HCT116 (cell line): ENCODE measurements around the gene PRKCQ. TPM values are rescaled to one million over a fixed set of nuclear protein-coding genes. Genes with fewer than 3 reads are reported as not detected.

Experiments used
- ATAC-seq: fragments of 200-7000 bp; cut with Tn5 transposase; 2 replicates; pipeline ENCODE4 v1.9.1; 2020; ENCODE audit warnings: mild to moderate bottlenecking, moderate library complexity
- BruUV-seq: library from RNA; stranded (reverse); fragments of 400-500 nt; replicated peaks from 2 replicates; lab custom pipeline; 2021; lab: Mats Ljungman, UMichigan
- CTCF ChIA-PET: fragments of 300-600 bp; sonication (Branson Sonifier 250); formaldehyde crosslinking; loops from one replicate; lab custom pipeline; 2021; ENCODE audit warnings: antibody characterized with exemption; lab: Charles Lee
- POLR2A ChIA-PET: fragments of 300-600, 350-600 bp; sonication (Branson Sonifier 250); formaldehyde crosslinking; loops from one replicate; lab custom pipeline; 2021; ENCODE audit warnings: antibody characterized with exemption; lab: Charles Lee
- RAD21 ChIA-PET, 2 experiments: fragments of 300-600 bp; sonication (Branson Sonifier 250); formaldehyde crosslinking; loops; one replicate each; lab custom pipeline; 2023; ENCODE audit warnings: low total read pairs in 2 of 2; ENCODE audit not compliant: uncharacterized antibody in 2 of 2, unreplicated experiment in 2 of 2, low non-redundant PET in 1 of 2; lab: Charles Lee
- DNase-seq: peaks from one replicate; pipeline ENCODE4 v3.0.0-alpha.2; 2010; ENCODE audit warnings: low read depth, low spot score
- H2AFZ ChIP-seq: fragments of 200-600 bp; shearing (Covaris generic), sonication (generic); 2 replicates; pipeline ENCODE4 v1.6.1; 2017; ENCODE audit warnings: low read depth, mixed run types, mixed read lengths, antibody characterized with exemption, low read length; ENCODE audit not compliant: poor library complexity, severe bottlenecking
- H3K27ac ChIP-seq: 2 replicates; pipeline ENCODE4 v1.5.1; 2012; ENCODE audit warnings: low read depth, low read length
- H3K27me3 ChIP-seq: fragments of 200-600 bp; sonication (generic); 2 replicates; pipeline ENCODE4 v1.6.1; 2016; ENCODE audit warnings: mixed run types, low read length, mixed read lengths; ENCODE audit not compliant: insufficient read depth
- H3K36me3 ChIP-seq, 2 experiments: fragments of 200-500 bp in 1 of 2; fragments of 200-600 bp in 1 of 2; sonication (Bioruptor generic) in 1 of 2; sonication (generic) in 1 of 2; 2 replicates each; pipeline versions ENCODE4 v1.5.1 to v1.6.1; 2014 to 2016; ENCODE audit warnings: low read length in 2 of 2, inconsistent platforms in 1 of 2, mixed read lengths in 1 of 2, mixed run types in 1 of 2; ENCODE audit not compliant: insufficient read depth in 2 of 2, control insufficient read depth in 1 of 2
- H3K4me1 ChIP-seq, 2 experiments: fragments of 200-600 bp in 1 of 2; sonication (generic) in 1 of 2; 2 replicates each; pipeline versions ENCODE4 v1.5.1 to v1.6.1; 2012 to 2017; ENCODE audit warnings: low read length in 2 of 2, inconsistent platforms in 1 of 2, mild to moderate bottlenecking in 1 of 2, mixed read lengths in 1 of 2, mixed run types in 1 of 2, moderate library complexity in 1 of 2; ENCODE audit not compliant: insufficient read depth in 2 of 2, control insufficient read depth in 1 of 2
- H3K4me2 ChIP-seq: fragments of 200-600 bp; sonication (generic); 2 replicates; pipeline ENCODE4 v1.6.1; 2017; ENCODE audit warnings: mixed run types, low read length, mixed read lengths
- H3K4me3 ChIP-seq, 2 experiments: fragments of 200-600 bp in 1 of 2; sonication (generic) in 1 of 2; replicated peaks in 1 of 2; 2 replicates each; pipeline ENCODE4 v1.5.1; 2011 to 2016; ENCODE audit warnings: low read length in 2 of 2, control low read depth in 1 of 2, low read depth in 1 of 2, mild to moderate bottlenecking in 1 of 2, mixed read lengths in 1 of 2, mixed run types in 1 of 2
- H3K79me2 ChIP-seq: fragments of 200-600 bp; sonication (generic); 2 replicates; pipeline ENCODE4 v1.6.1; 2017; ENCODE audit warnings: mild to moderate bottlenecking, mixed run types, low read length, moderate library complexity, mixed read lengths; ENCODE audit not compliant: insufficient read depth
- H3K9ac ChIP-seq: fragments of 200-600 bp; sonication (generic); 2 replicates; pipeline ENCODE4 v1.6.1; 2016; ENCODE audit warnings: low read length, mixed read lengths
- H3K9me2 ChIP-seq: fragments of 200-600 bp; sonication (generic), shearing (Covaris generic); 2 replicates; pipeline ENCODE4 v1.6.1; 2017; ENCODE audit warnings: mixed run types, mild to moderate bottlenecking, moderate library complexity; ENCODE audit not compliant: insufficient read depth
- H3K9me3 ChIP-seq, 2 experiments: fragments of 200-500 bp in 1 of 2; fragments of 200-600 bp in 1 of 2; sonication (Bioruptor generic) in 1 of 2; sonication (generic) in 1 of 2; 2 replicates each; pipeline ENCODE4 v1.6.1; 2014 to 2017; ENCODE audit warnings: low read length in 2 of 2, mixed read lengths in 2 of 2, inconsistent platforms in 1 of 2, low read depth in 1 of 2, mild to moderate bottlenecking in 1 of 2, mixed run types in 1 of 2, moderate library complexity in 1 of 2; ENCODE audit not compliant: control insufficient read depth in 1 of 2, insufficient read depth in 1 of 2
- H4K20me1 ChIP-seq: fragments of 200-600 bp; sonication (generic), shearing (Covaris generic); 2 replicates; pipeline ENCODE4 v1.6.1; 2017; ENCODE audit warnings: mixed run types, mild to moderate bottlenecking, moderate library complexity; ENCODE audit not compliant: insufficient read depth
- ATF3 ChIP-seq: IDR thresholded peaks from 2 replicates; pipeline ENCODE4 v1.6.1; 2012
- CBX3 ChIP-seq: IDR thresholded peaks from 2 replicates; pipeline ENCODE4 v1.6.1; 2012; ENCODE audit warnings: low read depth
- CEBPB ChIP-seq: IDR thresholded peaks from 2 replicates; pipeline ENCODE4 v1.6.1; 2012; ENCODE audit warnings: low read depth
- CTCF ChIP-seq, 3 experiments: fragments of 200-600 bp in 1 of 3; sonication (generic) in 1 of 3; IDR thresholded peaks in 2 of 3; conservative IDR thresholded peaks in 1 of 3; 2 replicates each; pipeline ENCODE4 v1.5.1; 2012 to 2017; ENCODE audit warnings: low read depth in 2 of 3, low read length in 2 of 3, antibody characterized with exemption in 1 of 3, borderline replicate concordance in 1 of 3, control low read depth in 1 of 3, mild to moderate bottlenecking in 1 of 3, mixed read lengths in 1 of 3, mixed run types in 1 of 3, moderate library complexity in 1 of 3; ENCODE audit not compliant: insufficient read depth in 1 of 3
- EGR1 ChIP-seq: IDR thresholded peaks from 2 replicates; pipeline ENCODE4 v1.6.1; 2012; ENCODE audit warnings: low read depth
- ELF1 ChIP-seq: IDR thresholded peaks from 2 replicates; pipeline ENCODE4 v1.6.1; 2012; ENCODE audit warnings: low read depth, borderline replicate concordance
- EZH2phosphoT487 ChIP-seq: fragments of 200-600 bp; IDR thresholded peaks from 2 replicates; pipeline ENCODE4 v1.6.1; 2018; ENCODE audit warnings: antibody characterized with exemption, borderline replicate concordance
- FOSL1 ChIP-seq: IDR thresholded peaks from 2 replicates; pipeline ENCODE4 v1.6.1; 2012; ENCODE audit warnings: low read depth
- JUND ChIP-seq: IDR thresholded peaks from 2 replicates; pipeline ENCODE4 v1.6.1; 2012
- MAX ChIP-seq: IDR thresholded peaks from 2 replicates; pipeline ENCODE4 v1.6.1; 2012
- POLR2A ChIP-seq: IDR thresholded peaks from 2 replicates; pipeline ENCODE4 v1.7.0; 2011; ENCODE audit warnings: borderline replicate concordance; ENCODE audit not compliant: insufficient read depth, insufficient read length; ENCODE audit errors: extremely low read depth
- POLR2AphosphoS5 ChIP-seq: IDR thresholded peaks from 2 replicates; pipeline ENCODE4 v1.6.1; 2011; ENCODE audit warnings: mild to moderate bottlenecking, low read depth, low read length, moderate library complexity
- RAD21 ChIP-seq: IDR thresholded peaks from 2 replicates; pipeline ENCODE4 v1.6.1; 2012; ENCODE audit warnings: low read depth, mild to moderate bottlenecking
- REST ChIP-seq: IDR thresholded peaks from 2 replicates; pipeline ENCODE4 v1.6.1; 2012; ENCODE audit warnings: low read depth
- SRF ChIP-seq: IDR thresholded peaks from 2 replicates; pipeline ENCODE4 v1.6.1; 2012; ENCODE audit warnings: low read depth
- TCF7L2 ChIP-seq: IDR thresholded peaks from 2 replicates; pipeline ENCODE4 v1.7.0; 2011; ENCODE audit warnings: borderline replicate concordance, inconsistent platforms; ENCODE audit not compliant: insufficient read depth, insufficient read length; ENCODE audit errors: extremely low read depth
- YY1 ChIP-seq: IDR thresholded peaks from 2 replicates; pipeline ENCODE4 v1.6.1; 2011; ENCODE audit warnings: low read length, low read depth, moderate library complexity, mild to moderate bottlenecking; ENCODE audit not compliant: insufficient replicate concordance; ENCODE audit errors: extremely low read depth
- ZBTB33 ChIP-seq: IDR thresholded peaks from 2 replicates; pipeline ENCODE4 v1.6.1; 2011; ENCODE audit warnings: mild to moderate bottlenecking, low read length, moderate library complexity; ENCODE audit not compliant: insufficient replicate concordance; ENCODE audit errors: extremely low read depth
- ZNF274 ChIP-seq: fragments of 200-500 bp; sonication (Bioruptor generic); IDR thresholded peaks from 2 replicates; pipeline ENCODE4 v1.6.1; 2014; ENCODE audit warnings: mild to moderate bottlenecking, low read depth, low read length, inconsistent platforms
- intact Hi-C: fragments of 100-400 bp; cut with micrococcal nuclease; formaldehyde crosslinking; loops from 2 replicates; pipeline ENCODE4 v1.10.0; 2022
- total RNA-seq: library from RNA; stranded (reverse); gene quantifications from one replicate; pipeline ENCODE4 v1.2.1, GENCODE V29; 2021; ENCODE audit not compliant: unreplicated experiment

PRKCQ gene
- total RNA-seq, 1 experiment from 2014 or later, result 0.54 TPM

GRCh38 chr10:6621536-6621935 lies 41.5 kb upstream of the PRKCQ start:
- Histone ChIP-seq H3K9ac (no peak overlapping the region), H2AFZ (no peak overlapping the region), H3K9me2 (no peaks in the 10 kb centered on the region), H3K4me1 (no peaks in the 10 kb centered on the region), H3K4me3 (no peak overlapping the region)
- DNase-seq (no peak), ATAC-seq (no peak)
- POLR2A ChIA-PET, result no interaction called here
- BruUV-seq, result no TSS peak
- TF ChIP-seq ATF3, result no peak
- TF ChIP-seq SRF, result no peak
- no peak for TF ChIP-seq ZBTB33
- TF ChIP-seq JUND, result no peak
- TF ChIP-seq EGR1, result no peak
- no peak for TF ChIP-seq CBX3
- TF ChIP-seq REST, result no peak
- TF ChIP-seq ZNF274, result no peak
- TF ChIP-seq MAX, result no peak
- TF ChIP-seq FOSL1, result no peak
- TF ChIP-seq POLR2AphosphoS5, result no peak
- no peak for TF ChIP-seq YY1
- no peak for TF ChIP-seq EZH2phosphoT487
- TF ChIP-seq TCF7L2, result no peak
- TF ChIP-seq CEBPB, result no peak
- no peak for TF ChIP-seq ELF1
- TF ChIP-seq CTCF (IDR thresholded peaks at IDR 0.05 in 2 of 3, conservative IDR thresholded peaks at IDR 0.05 in 1 of 3; ENCODE audit: borderline replicate concordance in 1 of 3, insufficient read depth in 1 of 3, low read depth in 2 of 3, low read length in 2 of 3), result no peak
- TF ChIP-seq RAD21, result no peak
- TF ChIP-seq POLR2A, result no peak
- TF ChIP-seq, all 23 proteins: peak for 0
- H3K9me3 ChIP-seq, result no peaks in the 10 kb centered on the region
- no peaks in the 10 kb centered on the region for H4K20me1 ChIP-seq
- no peak overlapping the region for H3K4me2 ChIP-seq
- H3K27ac ChIP-seq, result no peak overlapping the region
- H3K36me3 ChIP-seq, result no peaks in the 10 kb centered on the region
- peaks cover 71% of the 10 kb centered on the region for H3K27me3 ChIP-seq
- no peaks in the 10 kb centered on the region for H3K79me2 ChIP-seq
- ChIA-PET CTCF (no interaction called here), RAD21 (no interaction called here)
- intact Hi-C loops, result no loop called here
